Mesenchymal stem cell (in vitro differentiated cells and primary cell): ENCODE data around the gene TRIP13.

Experiments
- DNase-seq: peaks from one replicate; pipeline ENCODE4 v3.0.0-alpha.2; 2013
- H2AFZ ChIP-seq: one replicate; pipeline ENCODE4 v1.6.1; 2013; ENCODE audit warnings: low read depth, mild to moderate bottlenecking, control low read depth, inconsistent platforms, low read length, moderate library complexity
- H2AK5ac ChIP-seq: 2 replicates; pipeline ENCODE4 v1.6.1; 2013; ENCODE audit warnings: low read length, moderate library complexity, mild to moderate bottlenecking, inconsistent platforms; ENCODE audit not compliant: severe bottlenecking
- H2BK120ac ChIP-seq: one replicate; pipeline ENCODE4 v1.6.1; 2013; ENCODE audit warnings: low read depth, mild to moderate bottlenecking, inconsistent platforms, low read length, moderate library complexity
- H2BK12ac ChIP-seq, 2 experiments: one replicate each; pipeline ENCODE4 v1.6.1; 2013; ENCODE audit warnings: inconsistent platforms in 2 of 2, low read length in 2 of 2, mild to moderate bottlenecking in 2 of 2, moderate library complexity in 2 of 2, control low read depth in 1 of 2
- H2BK15ac ChIP-seq: one replicate; pipeline ENCODE4 v1.6.1; 2013; ENCODE audit warnings: mild to moderate bottlenecking, low read depth, inconsistent platforms; ENCODE audit not compliant: poor library complexity, severe bottlenecking
- H2BK5ac ChIP-seq: 2 replicates; pipeline ENCODE4 v1.6.1; 2013; ENCODE audit warnings: low read depth, mild to moderate bottlenecking, low read length, control low read depth, inconsistent platforms; ENCODE audit not compliant: poor library complexity, severe bottlenecking
- H3K14ac ChIP-seq, 2 experiments: one replicate each; pipeline ENCODE4 v1.6.1; 2013; ENCODE audit warnings: inconsistent platforms in 2 of 2, low read length in 2 of 2, control low read depth in 1 of 2, mild to moderate bottlenecking in 1 of 2, moderate library complexity in 1 of 2
- H3K18ac ChIP-seq, 2 experiments: one replicate each; pipeline ENCODE4 v1.6.1; 2013; ENCODE audit warnings: inconsistent platforms in 2 of 2, low read length in 2 of 2, control low read depth in 1 of 2, low read depth in 1 of 2, mild to moderate bottlenecking in 1 of 2
- H3K23ac ChIP-seq, 2 experiments: one replicate each; pipeline ENCODE4 v1.6.1; 2013; ENCODE audit warnings: inconsistent platforms in 2 of 2, low read length in 2 of 2, mild to moderate bottlenecking in 2 of 2, moderate library complexity in 2 of 2, control low read depth in 1 of 2
- H3K27ac ChIP-seq: 2 replicates; pipeline ENCODE4 v1.5.1; 2013; ENCODE audit warnings: mild to moderate bottlenecking, moderate library complexity, low read length, control low read depth, inconsistent platforms; ENCODE audit not compliant: poor library complexity, severe bottlenecking
- H3K27me3 ChIP-seq, 2 experiments: 2 replicates each; pipeline versions ENCODE4 v1.6.1 to v1.7.0; 2013; ENCODE audit warnings: low read length in 2 of 2, mild to moderate bottlenecking in 2 of 2, moderate library complexity in 2 of 2, control low read depth in 1 of 2, inconsistent platforms in 1 of 2; ENCODE audit not compliant: control insufficient read depth in 1 of 2, insufficient read depth in 1 of 2
- H3K36me3 ChIP-seq, 2 experiments: 2 replicates each; pipeline versions ENCODE4 v1.6.1 to v1.7.0; 2013; ENCODE audit warnings: low read length in 2 of 2, control low read depth in 1 of 2, inconsistent platforms in 1 of 2, low read depth in 1 of 2, mild to moderate bottlenecking in 1 of 2; ENCODE audit not compliant: insufficient read depth in 2 of 2, control insufficient read depth in 1 of 2
- H3K4ac ChIP-seq, 2 experiments: one replicate each; pipeline ENCODE4 v1.6.1; 2013; ENCODE audit warnings: inconsistent platforms in 2 of 2, low read length in 2 of 2, mild to moderate bottlenecking in 2 of 2, moderate library complexity in 2 of 2, control low read depth in 1 of 2, low read depth in 1 of 2
- H3K4me1 ChIP-seq: 2 replicates; pipeline ENCODE4 v1.6.1; 2013; ENCODE audit warnings: low read depth, low read length, control low read depth; ENCODE audit not compliant: control insufficient read depth, insufficient read depth
- H3K4me2 ChIP-seq: 2 replicates; pipeline ENCODE4 v1.6.1; 2013; ENCODE audit warnings: low read length, mild to moderate bottlenecking, inconsistent platforms; ENCODE audit not compliant: poor library complexity, severe bottlenecking
- H3K4me3 ChIP-seq, 2 experiments: 2 replicates each; pipeline versions ENCODE4 v1.5.1 to v1.7.0; 2013; ENCODE audit warnings: low read length in 2 of 2, mild to moderate bottlenecking in 2 of 2, control low read depth in 1 of 2, low read depth in 1 of 2; ENCODE audit not compliant: insufficient read depth in 1 of 2
- H3K79me1 ChIP-seq: replicated peaks from 2 replicates; pipeline ENCODE4 v1.6.1; 2013; ENCODE audit warnings: mild to moderate bottlenecking, control low read depth, low read length, inconsistent platforms; ENCODE audit not compliant: poor library complexity, severe bottlenecking
- H3K9ac ChIP-seq: 2 replicates; pipeline ENCODE4 v1.7.0; 2013; ENCODE audit warnings: mild to moderate bottlenecking, low read length, moderate library complexity
- H3K9me3 ChIP-seq: 2 replicates; pipeline ENCODE4 v1.7.0; 2013; ENCODE audit warnings: mild to moderate bottlenecking, low read length; ENCODE audit not compliant: control insufficient read depth
- H4K8ac ChIP-seq: one replicate; pipeline ENCODE4 v1.6.1; 2013; ENCODE audit warnings: inconsistent platforms, mild to moderate bottlenecking, low read length, moderate library complexity
- H4K91ac ChIP-seq: one replicate; pipeline ENCODE4 v1.6.1; 2013; ENCODE audit warnings: mild to moderate bottlenecking, low read length, inconsistent platforms
- WGBS: methylation state at CpG from one replicate; pipeline ENCODE4 v1.1.7; 2013; ENCODE audit warnings: mixed read lengths; 5-methylcytosine and 5-hydroxymethylcytosine counted together

Gene TRIP13

DNA sequence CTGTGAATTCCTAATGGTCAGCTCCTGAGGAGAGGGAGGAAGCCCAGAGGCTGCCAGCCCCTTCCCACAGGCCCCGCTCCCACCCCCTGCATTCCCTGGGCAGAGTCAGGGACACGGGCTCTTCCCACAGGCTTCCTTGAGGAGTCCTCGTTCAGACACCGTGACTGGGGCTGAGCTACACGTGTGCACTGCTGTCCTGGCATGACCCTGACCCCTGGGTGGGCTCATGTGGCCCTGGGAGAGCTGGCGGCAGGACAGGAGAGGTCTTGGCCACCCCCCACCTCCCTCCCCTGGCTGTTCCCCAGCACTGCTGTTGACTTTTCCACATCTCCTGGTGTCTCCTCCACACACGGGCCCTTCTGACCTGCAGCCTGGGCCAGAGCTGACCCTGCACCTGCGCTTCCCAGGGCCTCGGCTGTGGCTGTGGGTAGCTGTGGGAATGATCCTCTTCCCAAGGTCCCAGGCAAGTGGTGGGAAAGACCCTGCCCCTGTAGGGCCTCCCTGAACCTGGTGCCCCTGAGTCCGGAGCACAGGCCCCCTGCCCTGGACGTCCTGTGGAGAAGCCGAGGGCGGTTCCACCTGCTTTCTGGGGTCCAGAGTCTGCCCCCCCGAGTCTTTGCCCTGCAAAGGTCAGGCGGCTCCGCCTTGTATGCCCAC, 59.4 kb downstream of the TRIP13 start:
- 92% methylated on average over 16 of the region's 16 CpGs for WGBS

GRCh38 chr5:952597-953271, 60.0 kb downstream of the TRIP13 start:
- peak overlapping the region in 1 of 2 experiments; percentile 26 for H3K4me3 ChIP-seq
- H3K4me1 ChIP-seq: peaks cover 16% of the 10 kb centered on the region
- H3K79me1 ChIP-seq: no peaks in the 10 kb centered on the region
- no peak overlapping the region for H3K9ac ChIP-seq
- no peaks in the 10 kb centered on the region for H3K36me3 ChIP-seq
- no peak for DNase-seq
- H2BK15ac ChIP-seq: peak overlapping the region; percentile 85
- H2BK5ac ChIP-seq: no peak overlapping the region
- peaks cover 64 to 86% of the 10 kb centered on the region in 2 experiments for H3K27me3 ChIP-seq
- 90% methylated on average over 11 of the region's 13 CpGs for WGBS
- H2BK120ac ChIP-seq: no peak overlapping the region
- peak overlapping the region; percentile 43 for H4K91ac ChIP-seq
- H2AK5ac ChIP-seq: no peak overlapping the region
- no peak overlapping the region for H3K14ac ChIP-seq
- no peak overlapping the region for H4K8ac ChIP-seq
- H2AFZ ChIP-seq: no peak overlapping the region
- H3K9me3 ChIP-seq: peaks cover 19% of the 10 kb centered on the region
- no peak overlapping the region for H3K4me2 ChIP-seq
- H2BK12ac ChIP-seq: peak overlapping the region; percentile 7 to 51
- peak overlapping the region; percentile 25 to 52 for H3K18ac ChIP-seq
- H3K23ac ChIP-seq: no peak overlapping the region
- H3K4ac ChIP-seq: no peak overlapping the region
- H3K27ac ChIP-seq: no peak overlapping the region

More for the DNA sequence above, 59.4 kb downstream of the TRIP13 start:
- Histone ChIP-seq H3K18ac (peak overlapping the region; percentile 33 to 46), H2BK5ac (no peak overlapping the region), H2BK120ac (no peak overlapping the region), H4K91ac (peak overlapping the region; percentile 12), H3K4ac (no peak overlapping the region), H3K4me3 (peak overlapping the region in 1 of 2 experiments; percentile 11), H3K36me3 (no peaks in the 10 kb centered on the region), H2AK5ac (no peak overlapping the region), H3K4me1 (peaks cover 10% of the 10 kb centered on the region), H2BK15ac (peak overlapping the region; percentile 1), H3K14ac (peak overlapping the region in 1 of 2 experiments; percentile 6), H4K8ac (no peak overlapping the region), H3K23ac (no peak overlapping the region), H2BK12ac (peak overlapping the region; percentile 51 to 76), H3K27ac (no peak overlapping the region), H3K9me3 (peaks cover 19% of the 10 kb centered on the region), H3K27me3 (peaks cover 71 to 89% of the 10 kb centered on the region in 2 experiments), H3K79me1 (no peaks in the 10 kb centered on the region), H3K4me2 (no peak overlapping the region), H2AFZ (no peak overlapping the region), H3K9ac (no peak overlapping the region)
- no peak for DNase-seq

DNA sequence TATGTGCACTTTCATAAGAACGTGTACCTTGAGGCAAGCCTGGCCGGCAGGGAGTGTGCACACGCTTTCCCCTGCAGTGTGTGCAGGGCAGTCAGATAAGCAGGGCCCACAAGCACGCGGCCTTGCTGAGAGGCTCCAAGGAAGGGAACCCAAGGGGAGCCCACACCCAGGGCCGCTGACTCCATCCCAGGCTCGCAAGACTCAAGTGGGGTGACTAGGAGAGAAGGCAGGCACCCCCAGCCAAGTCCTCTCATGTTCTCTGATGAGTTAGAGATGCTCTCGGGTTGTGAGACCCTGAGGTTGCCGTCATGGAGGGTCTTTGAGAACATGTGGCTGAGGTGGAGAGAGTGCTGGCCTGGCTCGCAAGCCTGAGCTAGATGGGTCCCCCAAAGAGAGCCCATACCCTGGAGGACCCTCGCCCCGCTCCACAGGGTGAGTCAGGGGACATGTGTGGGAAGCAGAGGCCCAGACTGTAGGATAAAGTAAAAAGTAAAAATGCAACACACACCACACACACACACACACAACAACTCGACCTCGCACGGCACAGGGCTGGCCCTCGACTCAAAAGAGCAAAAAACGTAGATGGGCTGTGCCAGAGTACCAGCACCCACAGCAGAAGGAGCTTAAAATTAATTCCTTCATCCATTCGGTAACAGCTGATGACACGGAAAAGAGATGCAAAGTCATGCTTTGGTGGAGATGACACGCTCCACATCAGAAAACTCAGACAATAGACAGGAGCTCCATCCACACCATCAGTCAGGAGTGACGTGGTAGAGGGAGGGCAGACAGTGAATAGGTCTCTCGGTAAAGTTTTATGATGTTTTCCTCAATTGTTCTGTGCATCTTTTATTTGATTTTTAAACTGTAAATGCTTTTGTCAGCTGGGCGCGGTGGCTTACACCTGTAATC, 61.1 kb downstream of the TRIP13 start:
- no peak overlapping the region for H3K4ac ChIP-seq
- no peak overlapping the region for H3K23ac ChIP-seq
- no peak overlapping the region for H2AFZ ChIP-seq
- H3K36me3 ChIP-seq: no peaks in the 10 kb centered on the region
- H4K8ac ChIP-seq: no peak overlapping the region
- no peaks in the 10 kb centered on the region for H3K79me1 ChIP-seq
- DNase-seq: no peak
- peak overlapping the region; percentile 68 for H2BK15ac ChIP-seq
- H3K27me3 ChIP-seq: peaks cover 54 to 79% of the 10 kb centered on the region in 2 experiments
- no peak overlapping the region for H3K4me3 ChIP-seq
- H3K9ac ChIP-seq: no peak overlapping the region
- H2BK5ac ChIP-seq: no peak overlapping the region
- peaks cover 21% of the 10 kb centered on the region for H3K4me1 ChIP-seq
- H3K27ac ChIP-seq: no peak overlapping the region
- peak overlapping the region; percentile 79 for H4K91ac ChIP-seq
- H2AK5ac ChIP-seq: no peak overlapping the region
- H2BK12ac ChIP-seq: peak overlapping the region in 1 of 2 experiments; percentile 70
- H3K14ac ChIP-seq: no peak overlapping the region
- H3K9me3 ChIP-seq: peaks cover 19% of the 10 kb centered on the region
- H3K18ac ChIP-seq: peak overlapping the region in 1 of 2 experiments; percentile 22
- H2BK120ac ChIP-seq: no peak overlapping the region
- WGBS: 92% methylated on average over 21 of the region's 24 CpGs
- no peak overlapping the region for H3K4me2 ChIP-seq
